Measurements from ENCODE around the gene MFSD11. TPM values are rescaled to one million over a fixed set of nuclear protein-coding genes. Genes with fewer than 3 reads are reported as not detected.

The MFSD11 gene
- total RNA-seq, 1 donor from 2014 or later, result 21.4 TPM

- peaks cover 18% of the 10 kb centered on the region for H3K36me3 ChIP-seq
- H3K27me3 ChIP-seq (ENCODE audit: low read depth), result no peaks in the 10 kb centered on the region
- H3K4me1 ChIP-seq, result peaks cover 20% of the 10 kb centered on the region
- no peak overlapping the region for H3K4me3 ChIP-seq
- no peak overlapping the region for H3K27ac ChIP-seq (replicated peaks)
- H3K9me3 ChIP-seq (replicated peaks), result no peaks in the 10 kb centered on the region
- TF ChIP-seq CTCF (IDR thresholded peaks at IDR 0.05; ENCODE audit: borderline replicate concordance), result no peak
- intact Hi-C loops (cut with micrococcal nuclease), result no loop called here
- DNase-seq, result no peak
Measured at GRCh38 chr17:76789235-76789788, 51.4 kb downstream of the MFSD11 start.

GRCh38 chr17:76791053-76791980, 53.4 kb downstream of the MFSD11 start:
- Histone ChIP-seq H3K9me3 (replicated peaks) (no peaks in the 10 kb centered on the region), H3K4me1 (peaks cover 20% of the 10 kb centered on the region), H3K27ac (replicated peaks) (peak overlapping the region; percentile 10), H3K27me3 (ENCODE audit: low read depth) (no peaks in the 10 kb centered on the region), H3K4me3 (peak overlapping the region; percentile 41), H3K36me3 (peaks cover 5% of the 10 kb centered on the region)
- intact Hi-C loops (cut with micrococcal nuclease), result no loop called here
- no peak for TF ChIP-seq CTCF (IDR thresholded peaks at IDR 0.05; ENCODE audit: borderline replicate concordance)
- DNase-seq, result no peak

GRCh38 chr17:76792348-76792747, 54.4 kb downstream of the MFSD11 start:
- Histone ChIP-seq H3K4me3 (no peak overlapping the region), H3K4me1 (peaks cover 19% of the 10 kb centered on the region), H3K27ac (replicated peaks) (no peak overlapping the region), H3K27me3 (ENCODE audit: low read depth) (no peaks in the 10 kb centered on the region), H3K9me3 (replicated peaks) (no peaks in the 10 kb centered on the region), H3K36me3 (no peaks in the 10 kb centered on the region)
- DNase-seq, result no peak
- TF ChIP-seq CTCF (IDR thresholded peaks at IDR 0.05; ENCODE audit: borderline replicate concordance), result no peak
- intact Hi-C loops (cut with micrococcal nuclease), result no loop called here

GRCh38 chr17:76793775-76794174, 55.9 kb downstream of the MFSD11 start:
- Histone ChIP-seq H3K27ac (replicated peaks) (no peak overlapping the region), H3K27me3 (ENCODE audit: low read depth) (no peaks in the 10 kb centered on the region), H3K9me3 (replicated peaks) (no peaks in the 10 kb centered on the region), H3K4me3 (no peak overlapping the region), H3K4me1 (peaks cover 11% of the 10 kb centered on the region), H3K36me3 (no peaks in the 10 kb centered on the region)
- no peak for DNase-seq
- no peak for TF ChIP-seq CTCF (IDR thresholded peaks at IDR 0.05; ENCODE audit: borderline replicate concordance)
- intact Hi-C loops (cut with micrococcal nuclease), result no loop called here

GRCh38 chr17:76796081-76796480, 58.2 kb downstream of the MFSD11 start:
- TF ChIP-seq CTCF (IDR thresholded peaks at IDR 0.05; ENCODE audit: borderline replicate concordance), result no peak
- Histone ChIP-seq H3K27me3 (ENCODE audit: low read depth) (no peaks in the 10 kb centered on the region), H3K4me3 (no peak overlapping the region), H3K4me1 (peaks cover 8% of the 10 kb centered on the region), H3K9me3 (replicated peaks) (no peaks in the 10 kb centered on the region), H3K36me3 (no peaks in the 10 kb centered on the region), H3K27ac (replicated peaks) (no peak overlapping the region)
- intact Hi-C loops (cut with micrococcal nuclease), result no loop called here
- no peak for DNase-seq
